ENCODE data around the gene ADAMTS14.

- TF ChIP-seq POLR2A (IDR thresholded peaks at IDR 0.05) (no peak), CTCF (IDR thresholded peaks at IDR 0.05) (no peak), EP300 (IDR thresholded peaks at IDR 0.05) (no peak)
These were observed 56.0 kb downstream of the ADAMTS14 start for GRCh38 chr10:70728328-70728727.

All from tibial nerve (tissue), 4 donors.